SH-SY5Y (cell line): Measurements from ENCODE around the gene GFER.

ENCODE experiments used
- GATA2 ChIP-seq: IDR thresholded peaks from 2 replicates; pipeline ENCODE4 v1.6.1; 2011; ENCODE audit warnings: mild to moderate bottlenecking, low read depth, low read length
- GATA3 ChIP-seq: IDR thresholded peaks from 2 replicates; pipeline ENCODE4 v1.6.1; 2011; ENCODE audit warnings: low read depth, mild to moderate bottlenecking, low read length, moderate library complexity

Gene GFER

DNA sequence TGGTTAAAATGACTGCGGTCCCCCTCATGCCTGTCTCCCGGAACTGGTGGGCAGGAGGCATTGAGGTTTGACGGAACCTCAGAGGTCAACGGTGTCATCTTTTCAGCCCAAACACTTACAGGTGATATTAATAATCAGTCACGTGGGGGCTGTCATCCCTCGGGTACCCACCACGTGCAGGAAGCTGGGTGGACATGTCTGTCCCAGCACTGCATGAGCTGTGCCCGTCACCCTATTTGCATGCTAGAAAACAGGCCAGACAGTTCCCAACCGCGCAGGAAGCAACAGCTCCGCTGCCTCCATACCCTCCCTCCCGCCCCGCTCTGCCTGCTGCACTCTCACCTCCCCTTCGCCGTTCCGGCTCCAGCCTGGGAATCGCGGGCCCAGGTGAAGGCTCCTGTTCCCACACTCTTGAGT lies 7.2 kb downstream of the GFER start:
- TF ChIP-seq GATA2 (no peak), GATA3 (no peak)

DNA sequence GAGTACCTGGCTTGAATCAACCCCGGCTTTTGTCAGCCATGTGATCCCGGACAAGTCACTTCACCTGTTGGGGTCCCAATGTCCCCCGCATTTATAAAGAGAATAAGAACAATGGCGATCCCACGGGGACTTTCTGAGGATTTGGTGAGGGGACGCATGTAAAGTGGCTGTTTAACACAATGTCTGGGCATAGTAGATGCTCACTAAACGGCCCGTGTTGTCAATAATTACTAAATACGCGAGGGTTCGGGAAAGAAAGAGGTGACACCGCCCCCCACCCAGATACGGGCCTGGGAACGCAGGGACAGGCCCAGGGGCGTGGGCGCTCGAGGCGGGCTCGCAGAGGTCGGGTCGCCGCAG lies 7.6 kb downstream of the GFER start:
- TF ChIP-seq GATA3 (no peak), GATA2 (no peak)

DNA sequence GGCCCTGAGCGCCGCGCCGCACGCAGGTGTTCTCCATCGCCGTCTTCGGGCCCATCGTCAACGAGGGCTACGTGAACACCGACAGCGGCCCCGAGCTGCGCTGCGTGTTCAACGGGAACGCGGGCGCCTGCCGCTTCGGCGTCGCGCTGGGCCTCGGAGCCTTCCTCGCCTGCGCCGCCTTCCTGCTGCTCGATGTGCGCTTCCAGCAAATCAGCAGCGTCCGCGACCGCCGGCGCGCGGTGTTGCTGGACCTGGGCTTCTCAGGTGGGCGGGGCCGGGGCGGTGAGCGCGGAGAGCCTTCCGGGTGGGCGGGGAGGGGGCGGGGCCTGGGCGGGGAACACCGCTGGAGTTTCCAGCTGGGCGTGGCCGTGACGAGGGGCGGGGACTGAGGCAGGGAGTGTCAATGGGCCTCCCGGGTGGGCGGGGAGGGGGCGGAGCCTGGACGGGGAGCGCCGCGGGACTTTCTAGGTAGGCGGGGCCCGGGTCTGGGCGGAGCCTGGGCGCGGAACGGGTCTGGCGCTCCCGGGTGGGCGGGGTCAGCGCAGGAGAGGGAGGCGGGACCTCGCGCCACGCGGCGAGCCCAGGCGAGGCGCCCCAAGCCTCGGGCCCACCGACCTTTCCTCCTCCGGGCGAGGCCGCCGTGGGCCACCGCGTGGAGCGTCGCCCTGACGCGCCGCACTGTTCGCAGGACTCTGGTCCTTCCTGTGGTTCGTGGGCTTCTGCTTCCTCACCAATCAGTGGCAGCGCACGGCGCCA lies 8.1 kb downstream of the GFER start:
- TF ChIP-seq GATA2 (no peak), GATA3 (no peak)

DNA sequence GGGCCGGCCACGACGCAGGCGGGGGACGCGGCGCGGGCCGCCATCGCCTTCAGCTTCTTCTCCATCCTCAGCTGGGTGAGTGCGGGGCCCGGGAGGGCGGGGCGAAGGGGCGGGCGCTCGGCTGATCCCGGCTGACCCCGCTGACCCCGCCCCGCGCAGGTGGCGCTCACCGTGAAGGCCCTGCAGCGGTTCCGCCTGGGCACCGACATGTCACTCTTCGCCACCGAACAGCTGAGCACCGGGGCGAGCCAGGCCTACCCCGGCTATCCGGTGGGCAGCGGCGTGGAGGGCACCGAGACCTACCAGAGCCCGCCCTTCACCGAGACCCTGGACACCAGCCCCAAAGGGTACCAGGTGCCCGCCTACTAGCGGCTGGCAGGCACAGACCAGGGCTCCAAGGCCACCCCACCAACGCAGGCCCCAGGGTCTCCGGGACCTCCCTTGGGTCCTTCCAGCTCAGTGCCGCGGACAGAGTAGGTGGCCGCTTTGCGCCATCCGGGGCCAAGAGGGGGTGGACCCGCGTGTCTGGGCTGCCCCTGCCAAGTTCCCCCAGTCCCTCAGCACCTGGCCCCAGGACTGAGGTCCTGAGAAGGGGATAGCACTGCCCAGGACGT lies 8.8 kb downstream of the GFER start:
- no peak for TF ChIP-seq GATA2
- TF ChIP-seq GATA3, result no peak

DNA sequence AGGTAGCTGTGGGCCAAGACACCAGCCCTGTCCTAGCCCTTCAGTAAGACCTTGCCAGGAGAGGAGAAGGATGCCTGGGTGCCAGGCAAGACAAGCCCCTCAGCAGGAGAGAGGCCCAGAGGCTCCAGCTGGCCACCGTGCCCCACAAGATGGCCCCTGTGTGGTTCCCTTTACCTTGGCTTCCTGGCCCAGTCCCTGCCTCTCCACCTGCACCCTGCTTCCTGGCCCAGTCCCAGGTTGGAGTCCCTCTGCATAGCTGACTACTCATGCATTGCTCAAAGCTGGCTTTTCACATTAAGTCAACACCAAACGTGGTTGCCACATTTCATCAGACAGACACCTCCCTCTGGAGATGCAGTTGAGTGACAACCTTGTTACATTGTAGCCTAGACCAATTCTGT lies 9.7 kb downstream of the GFER start:
- TF ChIP-seq GATA3 (no peak), GATA2 (no peak)

DNA sequence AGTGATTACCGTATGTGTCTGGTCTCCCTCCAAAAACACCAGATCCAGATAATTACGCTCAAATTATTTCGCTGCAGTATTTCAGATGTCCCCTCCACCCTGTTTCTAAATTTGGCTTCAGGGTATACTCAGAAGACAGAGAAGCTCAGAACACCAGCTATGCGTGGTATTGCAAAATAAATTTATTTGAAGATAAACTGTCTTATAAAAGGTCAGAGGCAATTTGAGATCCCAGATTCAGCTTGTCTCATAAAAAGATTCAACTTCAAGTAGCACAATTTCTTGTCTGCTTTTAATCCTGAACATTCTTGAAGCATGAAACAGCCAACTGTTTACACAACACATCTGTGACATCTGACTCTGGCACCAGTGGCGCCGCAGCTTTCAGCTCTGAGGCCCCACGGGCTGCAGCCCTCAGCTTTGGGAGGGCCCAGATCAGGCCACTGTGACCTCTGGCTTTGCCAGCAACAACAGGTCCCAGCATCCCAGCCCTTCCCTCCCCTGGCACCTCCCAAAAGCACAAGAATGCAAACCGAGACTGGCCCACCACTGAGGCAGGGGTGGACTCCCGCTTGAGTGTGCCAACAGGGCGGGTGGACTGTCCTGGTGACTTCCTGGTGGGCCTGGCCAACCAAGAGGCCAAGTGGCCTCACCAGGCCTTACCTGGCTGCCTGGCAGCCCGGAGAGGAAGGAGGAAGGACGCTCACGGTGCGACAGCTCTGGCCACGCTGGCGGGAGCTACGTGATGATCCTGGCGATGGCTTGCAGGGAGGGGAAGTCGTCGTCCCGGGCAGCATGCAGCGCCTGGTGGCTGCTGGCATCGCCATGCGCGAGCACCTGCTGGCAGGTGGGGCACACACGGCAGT lies 13.7 kb downstream of the GFER start:
- TF ChIP-seq GATA2, result no peak
- TF ChIP-seq GATA3, result no peak

DNA sequence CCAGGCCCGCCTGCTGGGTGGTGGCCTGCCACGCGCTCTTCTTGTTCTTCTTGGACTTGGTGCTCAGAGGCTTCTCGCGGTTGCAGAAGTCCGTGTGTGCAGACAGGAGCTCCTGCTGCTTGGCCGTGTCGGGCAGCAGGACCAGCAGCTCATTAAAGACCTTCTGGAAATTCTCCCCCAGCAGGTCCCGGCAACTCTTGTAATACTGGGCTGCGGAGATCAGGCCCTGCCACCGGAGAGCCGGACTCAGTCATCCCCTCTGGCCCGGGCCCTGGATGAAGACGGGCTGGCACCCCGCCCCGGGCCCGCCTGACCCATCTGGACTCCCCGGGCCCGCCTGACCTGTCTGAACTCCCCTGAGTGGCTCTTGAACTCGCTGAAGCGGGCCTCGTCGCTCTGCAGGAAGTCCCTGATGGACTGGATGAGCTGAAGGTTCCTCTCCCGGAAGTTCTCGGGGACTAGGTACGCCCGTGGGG lies 14.4 kb downstream of the GFER start:
- no peak for TF ChIP-seq GATA2
- TF ChIP-seq GATA3, result no peak

DNA sequence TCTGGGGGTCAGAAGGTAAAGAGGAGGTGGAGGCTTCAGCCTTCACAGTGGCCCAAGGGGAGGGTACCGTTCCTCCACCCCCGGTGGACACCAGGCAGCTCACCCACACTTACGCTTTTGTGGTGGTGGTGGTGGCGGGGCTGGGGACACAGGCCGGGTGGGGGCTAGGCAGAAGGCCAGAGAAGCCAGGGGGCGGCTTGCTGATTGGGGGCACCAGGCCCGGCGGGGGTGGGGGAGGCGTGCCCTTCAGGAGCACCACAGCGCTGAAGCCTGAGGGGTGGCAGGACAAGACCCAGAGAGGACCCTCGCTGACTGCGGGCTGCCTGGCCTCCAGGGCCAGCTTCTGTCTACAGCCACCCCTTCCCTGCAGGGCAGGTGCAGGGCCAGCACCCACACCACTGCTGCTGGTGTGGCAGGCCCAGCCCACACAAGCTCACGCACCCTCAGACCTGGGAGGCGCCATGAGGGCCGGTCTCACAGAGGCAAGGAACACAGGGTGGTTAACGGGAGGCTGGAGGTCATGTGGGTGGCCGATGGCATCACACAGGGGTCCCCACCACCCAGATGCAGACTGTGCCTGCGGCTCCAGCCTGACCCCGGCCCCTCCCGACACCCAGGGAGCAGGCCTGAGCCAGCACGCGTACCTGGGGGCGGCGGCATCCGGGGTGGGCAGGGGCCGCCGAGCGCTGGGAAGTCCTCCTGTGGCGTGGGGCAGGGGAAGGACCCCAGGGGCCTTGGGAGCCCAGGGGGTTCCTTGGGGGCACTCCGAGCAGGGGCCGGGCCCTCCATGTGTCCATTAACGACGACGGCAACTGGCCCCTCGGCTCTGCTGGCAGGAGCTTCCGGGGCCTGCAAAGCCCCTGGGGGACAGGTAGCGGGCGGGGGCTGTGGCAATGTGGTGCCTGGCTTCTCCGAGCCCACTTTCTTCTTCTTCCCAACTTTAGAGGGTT lies 15.1 kb downstream of the GFER start:
- TF ChIP-seq GATA3, result no peak
- no peak for TF ChIP-seq GATA2

DNA sequence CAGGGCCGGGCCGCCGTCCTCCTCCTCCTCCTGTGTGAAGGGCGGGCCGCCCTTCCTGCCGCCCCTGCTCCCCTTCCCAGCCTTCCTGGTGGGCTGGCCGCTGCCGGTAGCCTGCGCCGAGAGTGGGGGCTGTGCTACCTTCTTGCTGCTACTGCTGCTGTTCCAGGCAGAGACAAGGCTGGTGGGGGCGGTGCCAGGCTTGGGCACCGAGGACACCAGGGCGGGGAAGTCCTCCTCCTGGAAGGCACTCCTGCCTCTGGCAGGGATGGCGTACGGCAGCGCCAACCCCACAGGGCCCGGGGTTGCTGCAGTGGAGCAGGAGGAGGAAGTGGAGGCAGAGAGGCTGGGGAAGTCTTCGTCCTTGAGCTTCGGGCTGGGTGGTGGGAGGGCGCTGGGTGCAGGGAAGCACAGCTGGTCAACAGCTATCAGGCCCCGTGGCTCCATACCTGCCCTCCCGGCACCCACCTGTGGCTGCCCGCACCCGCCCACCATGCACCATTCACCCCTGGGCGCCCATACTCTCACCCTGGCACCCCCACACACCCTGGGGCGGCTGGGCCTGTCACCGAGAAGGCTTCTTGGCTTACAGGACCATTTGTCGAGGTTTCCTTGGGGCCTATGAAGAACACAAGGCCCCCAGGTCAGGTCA lies 16.0 kb downstream of the GFER start:
- TF ChIP-seq GATA2 (no peak), GATA3 (no peak)

DNA sequence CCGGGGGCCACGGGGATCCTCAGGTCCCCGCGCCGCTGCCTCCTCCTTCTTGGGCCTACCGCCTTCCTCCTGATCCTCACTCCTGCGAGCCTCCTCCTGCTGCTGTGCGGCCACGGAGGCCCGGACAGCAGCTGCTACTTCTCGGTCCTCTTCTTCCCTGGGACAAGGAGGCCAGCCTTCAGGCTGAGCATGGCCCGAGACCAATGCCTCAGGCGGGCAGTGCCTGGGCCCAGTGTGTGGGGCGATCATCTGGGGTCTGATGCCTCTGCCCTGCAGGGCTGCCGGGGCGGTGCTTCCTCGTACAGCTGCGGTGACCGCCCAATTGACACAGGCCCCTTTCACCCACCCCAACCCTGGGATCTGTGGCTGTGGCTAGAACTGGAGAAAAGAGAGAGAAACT lies 17.0 kb downstream of the GFER start:
- TF ChIP-seq GATA2, result no peak
- TF ChIP-seq GATA3, result no peak

DNA sequence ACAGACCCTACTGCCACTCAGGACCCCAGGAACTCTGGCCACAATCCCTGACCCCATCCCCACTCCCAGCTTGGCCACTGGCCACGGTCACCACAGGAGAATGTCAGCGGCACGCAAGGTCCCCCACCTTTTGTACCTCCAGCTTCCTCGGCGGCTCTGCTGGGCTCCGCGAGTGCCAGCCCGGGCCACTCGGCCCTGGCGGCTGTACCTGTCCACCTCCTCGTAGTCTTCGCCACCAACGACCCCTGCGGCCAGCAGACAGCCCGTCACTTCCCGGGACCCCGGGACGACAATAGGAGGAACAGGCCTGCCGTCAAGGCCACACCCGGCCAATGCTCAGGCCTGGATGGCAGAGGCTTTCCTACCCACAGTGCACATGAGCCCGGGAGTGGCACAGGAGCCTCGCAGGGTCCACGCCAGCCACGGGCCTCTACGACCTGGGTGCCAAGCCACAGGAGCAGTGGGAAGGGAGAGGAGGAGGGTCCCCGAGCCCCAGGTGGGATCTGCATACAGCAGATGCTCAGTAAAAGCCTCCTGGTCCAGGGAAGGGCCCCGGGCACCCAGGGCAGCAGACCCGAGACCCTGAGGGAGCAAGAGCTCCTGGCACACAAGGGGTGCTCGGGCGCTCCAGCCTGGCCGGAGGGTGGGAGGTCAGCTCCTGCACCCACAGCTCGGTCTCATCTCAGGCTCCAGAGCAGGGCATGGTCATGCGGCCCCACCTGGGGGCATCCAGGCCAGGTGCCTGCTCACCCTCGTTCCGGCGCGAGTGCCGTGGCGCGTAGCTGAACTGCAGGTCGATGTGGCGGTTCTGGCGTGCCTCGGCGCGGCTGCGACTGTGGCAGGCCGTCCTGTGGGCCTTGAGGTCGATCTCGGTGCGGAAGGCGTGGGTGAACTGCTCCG lies 17.7 kb downstream of the GFER start:
- TF ChIP-seq GATA2 (no peak), GATA3 (no peak)
